ENCODE data around the gene PTN.

The PTN gene

GRCh38 chr7:137324796-137325696, 18.5 kb downstream of the PTN start:
- DNase-seq (ENCODE audit: low read depth in 2 of 2) = no peak

- DNase-seq (ENCODE audit: low read depth in 2 of 2) = no peak
Measured at GRCh38 chr7:137316648-137317353, 26.7 kb downstream of the PTN start.

DNA sequence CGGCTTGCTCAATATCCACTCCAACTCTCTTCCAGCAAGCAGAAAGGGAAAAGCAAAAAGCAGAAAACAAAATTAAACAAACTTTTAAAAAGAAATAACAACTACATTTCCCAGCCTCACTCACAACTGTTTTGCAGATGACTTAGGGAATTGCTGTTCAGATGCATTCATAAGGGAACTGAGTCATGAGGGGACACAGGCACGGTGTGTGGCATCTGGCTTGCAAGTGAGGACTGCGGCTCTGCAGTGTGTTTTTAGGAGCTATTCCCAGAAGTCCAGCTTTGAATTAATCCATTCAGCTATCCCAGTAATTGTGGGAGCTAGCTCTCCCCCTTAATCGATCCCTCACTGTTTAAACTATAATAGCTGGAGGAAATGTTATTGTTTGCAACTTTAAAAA, 30.3 kb downstream of the PTN start:
- DNase-seq (ENCODE audit: low read depth in 2 of 2) = no peak

DNA sequence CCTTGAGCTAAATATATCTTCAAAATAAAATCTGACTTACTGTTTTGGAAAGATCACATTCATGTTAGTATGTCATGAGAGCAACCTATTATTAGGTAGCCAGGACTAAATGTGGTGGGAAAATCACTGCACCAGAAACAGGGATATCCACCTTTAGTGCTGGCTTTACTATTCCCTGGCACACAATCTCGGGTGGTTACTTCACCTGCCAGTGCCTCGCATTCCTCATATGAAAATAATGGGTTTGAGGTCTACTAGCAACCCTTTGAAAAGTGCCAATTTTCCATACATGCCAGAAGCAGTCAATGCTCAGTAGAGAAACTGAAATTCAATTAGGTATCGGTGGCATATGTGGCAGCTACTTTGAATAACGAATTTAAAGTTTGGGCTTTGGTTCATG, 36.8 kb downstream of the PTN start:
- no peak for DNase-seq (ENCODE audit: low read depth in 2 of 2)

DNA sequence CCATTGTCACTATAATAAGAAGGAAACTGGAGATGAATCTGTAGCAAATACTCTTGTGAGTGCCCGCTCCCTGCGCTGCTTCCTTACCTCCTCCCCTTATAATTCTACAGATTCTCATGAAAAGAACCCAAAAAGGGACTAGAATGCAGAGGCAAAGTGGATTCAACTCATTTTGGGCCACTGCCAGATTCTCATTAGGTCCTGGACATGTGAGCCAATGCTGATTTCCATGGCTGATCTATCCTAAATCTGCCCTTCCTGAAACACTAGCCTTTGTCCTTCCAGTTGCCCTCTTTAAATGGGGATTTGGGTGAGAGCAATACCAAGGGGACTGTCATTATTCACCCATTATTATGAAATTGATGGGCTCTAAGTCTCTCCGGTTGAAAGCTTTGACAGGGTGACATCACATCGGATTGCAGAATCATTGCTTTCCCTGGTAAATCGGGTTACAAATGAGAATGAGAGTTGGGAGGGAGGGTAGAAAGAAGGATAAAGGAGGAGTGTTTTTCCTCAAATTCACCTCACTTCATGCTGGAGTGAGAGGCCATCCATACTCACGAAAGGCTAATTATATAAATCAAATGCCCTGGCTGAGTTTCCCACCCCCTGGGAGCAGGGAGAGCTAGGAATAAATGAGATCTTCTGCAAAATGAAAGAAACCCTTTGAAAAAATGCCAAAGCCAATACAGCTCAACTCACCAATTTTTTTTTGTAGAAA, 37.5 kb downstream of the PTN start:
- no peak for DNase-seq (ENCODE audit: low read depth in 2 of 2)

GRCh38 chr7:137304624-137305235, 38.8 kb downstream of the PTN start:
- DNase-seq (ENCODE audit: low read depth in 2 of 2) = no peak

GRCh38 chr7:137304165-137304564, 39.4 kb downstream of the PTN start:
- no peak for DNase-seq (ENCODE audit: low read depth in 2 of 2)

GRCh38 chr7:137302081-137302480, 41.5 kb downstream of the PTN start:
- DNase-seq (ENCODE audit: low read depth in 2 of 2) = no peak

DNA sequence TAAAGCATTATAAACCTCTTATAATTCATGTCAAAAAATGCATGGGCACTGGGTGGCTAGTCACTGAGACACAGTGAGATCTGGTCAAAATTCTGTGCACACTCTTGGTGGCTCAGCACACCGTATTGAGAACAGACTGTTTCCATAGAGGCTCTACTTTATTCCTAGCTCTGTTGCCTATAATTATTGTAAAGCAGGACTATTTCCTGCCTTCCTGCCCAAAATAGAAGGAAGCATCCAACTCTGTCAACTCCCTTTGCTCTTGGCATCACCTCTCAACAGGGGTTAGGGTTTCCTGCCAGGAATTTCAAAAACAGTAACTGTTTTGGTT, 45.1 kb downstream of the PTN start:
- no peak for DNase-seq (ENCODE audit: low read depth in 2 of 2)

- DNase-seq (ENCODE audit: low read depth in 2 of 2) = no peak
Measured at GRCh38 chr7:137297551-137298463, 45.7 kb downstream of the PTN start.

- no peak for DNase-seq (ENCODE audit: low read depth in 2 of 2)
Measured at GRCh38 chr7:137296576-137296975, 47.0 kb downstream of the PTN start.

DNA sequence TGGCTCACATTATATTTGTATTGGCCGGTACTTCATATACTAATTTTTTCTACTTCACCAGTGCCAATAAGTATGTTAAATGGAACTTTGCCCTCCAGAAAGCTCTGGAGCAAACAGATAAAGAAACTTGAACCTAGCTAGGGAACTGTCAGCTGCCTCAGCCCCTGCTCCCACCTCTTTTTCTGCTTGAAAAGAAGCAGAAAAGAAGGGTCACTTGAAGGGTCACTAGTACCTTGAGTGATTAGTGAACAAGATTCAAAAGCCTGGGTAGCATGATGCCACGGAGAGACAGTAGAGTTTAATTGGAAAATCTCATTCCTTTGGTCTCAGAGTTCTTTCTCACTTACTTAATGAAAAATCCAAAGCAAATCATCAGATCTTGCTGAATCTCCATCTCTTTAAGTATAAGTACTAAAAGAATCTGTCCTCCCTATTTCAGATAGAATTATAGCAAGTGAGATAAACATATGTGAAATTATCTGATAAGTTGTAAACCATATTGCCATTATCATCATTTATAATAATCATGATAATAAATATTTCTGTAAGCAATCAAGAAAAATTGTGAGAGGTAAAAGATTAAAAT, 47.7 kb downstream of the PTN start:
- no peak for DNase-seq (ENCODE audit: low read depth in 2 of 2)

DNA sequence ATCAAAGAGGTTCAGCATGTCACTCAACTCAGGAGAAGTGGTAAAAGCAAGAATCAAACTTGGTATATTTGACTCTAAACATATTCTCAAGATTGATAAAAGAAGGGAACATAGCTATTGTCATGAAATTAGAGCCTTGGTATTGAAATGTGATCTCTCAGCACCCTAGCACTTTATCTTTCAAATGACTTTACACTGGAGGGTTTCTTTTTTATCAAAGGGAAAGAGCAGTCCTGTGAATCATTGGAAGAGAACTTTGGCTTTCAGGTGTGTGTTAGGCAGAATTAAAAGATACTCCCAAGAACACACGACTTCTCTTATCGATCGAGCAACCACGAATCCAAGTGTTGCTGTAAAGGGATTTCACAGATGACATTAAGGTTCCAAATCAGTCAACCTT, 54.4 kb downstream of the PTN start:
- no peak for DNase-seq (ENCODE audit: low read depth in 2 of 2)

DNA sequence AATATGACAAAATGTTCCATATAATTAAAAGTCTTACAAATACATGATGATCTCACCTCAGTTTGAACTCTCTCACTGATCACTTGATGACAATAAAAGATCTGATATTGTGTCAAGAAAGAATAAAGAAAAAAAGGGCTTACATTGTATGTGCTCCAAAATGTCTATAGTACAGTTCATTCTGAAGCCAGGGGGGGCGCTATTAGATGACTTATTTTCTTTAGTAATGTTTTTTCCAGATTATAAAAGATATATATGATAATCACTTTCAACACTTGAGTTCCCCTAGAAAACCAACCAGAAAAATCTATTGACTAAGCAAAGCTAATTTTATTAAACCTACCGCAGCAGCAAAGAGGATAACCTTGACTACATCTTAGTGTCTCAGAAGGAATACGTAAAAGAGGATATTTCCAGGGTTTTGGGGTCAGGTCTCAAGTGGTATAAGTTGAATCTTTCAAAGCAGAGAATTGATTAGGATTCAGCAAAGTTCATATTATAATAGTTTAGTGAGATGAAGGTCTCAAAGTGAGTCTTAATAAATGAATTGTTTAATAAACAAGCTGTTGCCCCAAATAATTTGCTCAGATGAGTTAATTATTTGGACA, 55.8 kb downstream of the PTN start:
- no peak for DNase-seq (ENCODE audit: low read depth in 2 of 2)

DNA sequence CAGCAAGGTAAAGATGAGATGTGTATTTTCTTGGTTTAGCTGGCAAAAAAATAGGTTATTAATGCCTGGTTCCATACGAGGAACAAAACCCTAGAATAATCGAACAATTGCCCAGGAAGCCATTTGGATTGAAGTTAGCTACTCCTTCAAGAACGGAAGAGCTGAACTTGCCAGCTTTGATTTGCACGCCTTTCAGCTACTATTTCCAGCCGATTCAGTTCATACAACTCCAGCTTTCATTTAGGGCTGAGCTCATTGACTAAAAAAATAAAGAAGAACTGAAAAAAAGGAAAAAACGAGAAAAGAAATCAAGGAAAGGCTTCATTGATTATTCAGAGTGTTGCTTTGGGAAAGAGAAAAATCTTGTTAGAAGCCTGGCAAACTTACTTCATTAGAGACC, 60.4 kb downstream of the PTN start:
- DNase-seq (ENCODE audit: low read depth in 2 of 2) = no peak

- DNase-seq (ENCODE audit: low read depth in 2 of 2) = no peak
Measured at GRCh38 chr7:137282043-137282442, 61.5 kb downstream of the PTN start.

DNA sequence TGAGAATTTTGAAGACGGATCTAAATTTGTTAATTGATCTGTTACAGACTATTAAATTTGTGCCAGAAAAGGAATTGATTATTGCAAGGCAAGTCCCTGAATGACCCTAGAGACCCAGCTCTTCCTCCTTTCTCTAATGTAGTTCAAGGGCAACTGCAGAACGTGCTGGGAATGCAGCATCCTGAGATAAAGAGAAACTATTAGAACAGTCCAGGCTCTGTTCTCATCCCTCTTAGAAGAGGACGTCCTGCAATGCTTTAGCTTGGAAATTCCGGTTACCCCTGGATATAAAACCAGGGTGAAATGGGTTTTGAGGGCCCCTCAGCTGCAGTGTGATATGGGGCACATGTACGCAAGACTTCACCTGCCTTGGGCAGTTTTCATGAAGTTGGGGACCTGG, 67.3 kb downstream of the PTN start:
- DNase-seq (ENCODE audit: low read depth in 2 of 2) = no peak

DNA sequence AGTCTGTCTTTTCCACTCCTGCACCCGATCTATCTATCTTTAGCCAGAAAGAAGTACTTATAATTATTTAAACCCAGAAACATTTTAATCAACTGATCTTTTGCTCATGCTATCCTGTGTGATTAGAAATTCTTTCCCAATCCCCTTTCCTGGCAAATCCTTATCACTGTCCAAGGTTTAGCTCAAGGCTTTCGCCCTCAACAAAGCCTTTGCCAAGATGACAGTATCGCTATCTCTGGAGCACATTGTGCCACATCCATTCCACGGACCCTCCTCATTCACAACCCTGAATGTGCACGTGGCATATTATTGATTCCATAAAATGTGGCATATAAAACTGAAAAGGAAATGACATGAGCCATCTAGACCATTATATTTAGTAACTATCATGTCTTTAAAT, 71.3 kb downstream of the PTN start:
- DNase-seq (ENCODE audit: low read depth in 2 of 2) = no peak

DNA sequence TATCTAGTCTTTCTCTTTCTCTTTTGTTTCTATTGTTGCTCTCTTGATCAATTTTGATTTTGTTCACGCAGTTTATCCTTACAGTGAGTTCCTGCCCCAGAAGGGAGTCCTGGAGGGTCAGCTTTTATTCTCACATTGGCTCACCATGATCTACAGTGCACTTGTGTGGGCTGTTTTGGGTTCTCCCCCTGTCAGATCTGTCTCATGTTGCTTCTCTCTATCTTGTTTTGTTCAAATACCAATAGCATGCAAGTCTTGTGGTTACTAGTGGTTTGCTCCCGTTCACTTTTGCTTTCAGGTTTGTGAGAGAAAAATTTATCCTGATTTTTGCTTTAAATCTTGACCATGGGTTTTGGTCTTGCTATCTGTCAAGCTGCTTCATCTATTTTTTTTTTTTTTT, 74.3 kb downstream of the PTN start:
- no peak for DNase-seq (ENCODE audit: low read depth in 2 of 2)
